K562 (cell line): Measurements from ENCODE around the gene DCDC2. TPM values are rescaled to one million over a fixed set of nuclear protein-coding genes. Genes with fewer than 3 reads are reported as not detected.
"Not testable (repeated sequence)": the region's sequence is repeated elsewhere in the genome, so short reads cannot be mapped to it uniquely, and the experiment has no call there.

Experiments used
- ATF7 ChIP-seq: fragments of 450-650 bp; IDR thresholded peaks from 2 replicates; pipeline ENCODE4 v1.7.1; 2014; ENCODE audit warnings: mild to moderate bottlenecking, moderate library complexity
- CBFA2T3 ChIP-seq: fragments of 450-650 bp; IDR thresholded peaks from 2 replicates; pipeline ENCODE4 v1.6.1; 2017
- ETV1 ChIP-seq: fragments of 450-650 bp; conservative IDR thresholded peaks from 2 replicates; pipeline ENCODE4 v1.6.1; 2016; ENCODE audit warnings: missing genetic modification characterization, control low read depth, low read depth, missing compliant biosample characterization
- HDAC1 ChIP-seq, 2 experiments: fragments of 450-650 bp; IDR thresholded peaks; 2 replicates each; pipeline ENCODE4 v1.6.1; 2016 to 2017; ENCODE audit warnings: inconsistent platforms in 1 of 2, mild to moderate bottlenecking in 1 of 2, moderate library complexity in 1 of 2
- HDAC3 ChIP-seq: fragments of 450-650 bp; IDR thresholded peaks from 2 replicates; pipeline ENCODE4 v1.6.1; 2018; ENCODE audit warnings: borderline replicate concordance, mild to moderate bottlenecking, moderate library complexity; ENCODE audit not compliant: partially characterized antibody
- KDM1A ChIP-seq, 2 experiments: fragments of 450-650 bp; IDR thresholded peaks; 2 replicates each; pipeline ENCODE4 v1.6.1; 2016; ENCODE audit warnings: mild to moderate bottlenecking in 2 of 2
- MAZ ChIP-seq, 2 experiments: fragments of 450-650 bp in 1 of 2; sonication (generic) in 1 of 2; formaldehyde crosslinking; IDR thresholded peaks in 1 of 2; conservative IDR thresholded peaks in 1 of 2; 2 replicates each; pipeline versions ENCODE4 v1.4.0 to v1.5.0; 2020; ENCODE audit warnings: mild to moderate bottlenecking in 1 of 2, missing genetic modification reagents in 1 of 2
- MEIS2 ChIP-seq: fragments of 450-650 bp; IDR thresholded peaks from 2 replicates; pipeline ENCODE4 v1.6.1; 2014; ENCODE audit warnings: mild to moderate bottlenecking; ENCODE audit not compliant: partially characterized antibody
- NCOR1 ChIP-seq: fragments of 450-650 bp; IDR thresholded peaks from 2 replicates; pipeline ENCODE4 v1.6.1; 2016; ENCODE audit warnings: mild to moderate bottlenecking, moderate library complexity
- NR2C1 ChIP-seq, 2 experiments: fragments of 450-650 bp; IDR thresholded peaks; 2 replicates each; pipeline ENCODE4 v1.6.1; 2017; ENCODE audit warnings: mild to moderate bottlenecking in 2 of 2, antibody characterized with exemption in 1 of 2, inconsistent platforms in 1 of 2, missing compliant biosample characterization in 1 of 2, missing genetic modification characterization in 1 of 2
- SMAD4 ChIP-seq: fragments of 250-450 bp; sonication (Bioruptor Pico); conservative IDR thresholded peaks from 2 replicates; pipeline ENCODE4 v1.8.0; 2021; ENCODE audit warnings: inconsistent platforms, mild to moderate bottlenecking, moderate library complexity
- SMARCA4 ChIP-seq: fragments of 450-650 bp; IDR thresholded peaks from 2 replicates; pipeline ENCODE4 v1.6.1; 2016
- SMARCE1 ChIP-seq: fragments of 450-650 bp; IDR thresholded peaks from 2 replicates; pipeline ENCODE4 v1.7.1; 2016; ENCODE audit warnings: mild to moderate bottlenecking
- TCF3 ChIP-seq: sonication (generic); formaldehyde crosslinking; IDR thresholded peaks from 2 replicates; pipeline ENCODE4 v1.4.0; 2020; ENCODE audit warnings: mild to moderate bottlenecking, missing genetic modification reagents
- TCFL5 ChIP-seq: fragments of 250-450 bp; sonication (Bioruptor Pico); conservative IDR thresholded peaks from 2 replicates; pipeline ENCODE4 v1.6.1; 2021; ENCODE audit warnings: mild to moderate bottlenecking, moderate library complexity, matching md5 sums
- ZNF175 ChIP-seq: fragments of 200-800 bp; sonication (Bioruptor generic); IDR thresholded peaks from 2 replicates; pipeline ENCODE4 v1.6.1; 2016; ENCODE audit warnings: low read depth, mild to moderate bottlenecking, missing genetic modification characterization, missing compliant biosample characterization
- ZNF311 ChIP-seq: fragments of 250-450 bp; sonication (Bioruptor Pico); IDR thresholded peaks from 2 replicates; pipeline ENCODE4 v1.4.0; 2020; ENCODE audit warnings: mild to moderate bottlenecking, moderate library complexity
- ZNF395 ChIP-seq: fragments of 200-800 bp; sonication (Bioruptor generic); IDR thresholded peaks from 2 replicates; pipeline ENCODE4 v1.6.1; 2017; ENCODE audit warnings: missing genetic modification characterization, missing compliant biosample characterization
- polyA plus RNA-seq, 8 experiments: library from polyadenylated mRNA; depleted of rRNA in 4 of 8; stranded (reverse) in 5 of 8; unstranded in 3 of 8; fragments of >200 nt; fragmentation: Nextera tagmentation in 2 of 8; fragmentation: Illumina TruSeq in 1 of 8; extraction: Ambion mirVana in 2 of 8; extraction: Trizol in 1 of 8; gene quantifications; 2 replicates each; pipeline versions ENCODE4 v1.2.1 to v1.2.3, GENCODE V29; 2011 to 2014; ENCODE audit warnings: inconsistent platforms in 1 of 8, missing spikeins in 1 of 8
- total RNA-seq, 7 experiments: library from RNA; depleted of rRNA in 6 of 7; stranded (reverse); fragments of >200 nt in 6 of 7; fragmentation: Illumina TruSeq in 2 of 7; extraction: Trizol in 2 of 7; gene quantifications; 2 replicates each; pipeline versions ENCODE4 v1.2.1 to v1.2.3, GENCODE V29; 2011 to 2021; ENCODE audit warnings: low replicate concordance in 1 of 7
- TF ChIP-seq, protein P1 (sequence below): fragments of 450-650 bp; IDR thresholded peaks from 2 replicates; pipeline ENCODE4 v1.6.1; 2017; ENCODE audit warnings: antibody characterized with exemption
- TF ChIP-seq, protein P2 (sequence below): fragments of 450-650 bp; conservative IDR thresholded peaks from 2 replicates; pipeline ENCODE4 v1.6.1; 2016; ENCODE audit warnings: missing genetic modification characterization, low read depth, mild to moderate bottlenecking, missing compliant biosample characterization, moderate library complexity
- TF ChIP-seq, protein P3 (sequence below): fragments of 450-650 bp; IDR thresholded peaks from 2 replicates; pipeline ENCODE4 v1.6.1; 2016

DCDC2 gene
- total and polyA plus RNA-seq, 9 of the 15 experiments (the other 6 are each of a cell fraction or from before 2014, with no cell fraction given): 0.04 TPM; not detected in 8

- TF ChIP-seq HDAC3 (peak; percentile 26), TCF3 (peak; percentile 78), MAZ (CRISPR knock-in tag; conservative IDR thresholded peaks at IDR 0.05 in 1 of 2, IDR thresholded peaks at IDR 0.05 in 1 of 2) (0 out of 4 replicates have a peak, but pooled peaks of 1 of the 2 experiments have one; percentile 13), NCOR1 (peak; percentile 62), SMARCE1 (peak; percentile 60; the same call in 1 of the 2 replicates), HDAC1 (IDR thresholded peaks at IDR 0.05) (peak in 1 of 2 experiments; percentile 80; a peak in 2 of 4 replicates), ZNF395 (CRISPR knock-in tag) (peak; percentile 78; the same call in 1 of the 2 replicates), SMARCA4 (peak; percentile 67), KDM1A (IDR thresholded peaks at IDR 0.05) (peak; percentile 65 to 79), TCFL5 (CRISPR knock-in tag) (0 out of 2 replicates have a peak, but pooled peaks have one; percentile 57), MEIS2 (peak; percentile 72), CBFA2T3 (peak; percentile 87), ZNF311 (CRISPR knock-in tag) (peak; percentile 88), NR2C1 (tag; IDR thresholded peaks at IDR 0.05) (0 out of 2 replicates have a peak, but pooled peaks have one; percentile 59), ETV1 (peak; percentile 60; the same call in 1 of the 2 replicates), ZNF175 (CRISPR knock-in tag) (0 out of 2 replicates have a peak, but pooled peaks have one; percentile 40), ATF7 (0 out of 2 replicates have a peak, but pooled peaks have one; percentile 27), SMAD4 (CRISPR knock-in tag) (peak; percentile 63)
- TF ChIP-seq NR2C1 (IDR thresholded peaks at IDR 0.05): not testable (repeated sequence)
- TF ChIP-seq, protein P1, sequence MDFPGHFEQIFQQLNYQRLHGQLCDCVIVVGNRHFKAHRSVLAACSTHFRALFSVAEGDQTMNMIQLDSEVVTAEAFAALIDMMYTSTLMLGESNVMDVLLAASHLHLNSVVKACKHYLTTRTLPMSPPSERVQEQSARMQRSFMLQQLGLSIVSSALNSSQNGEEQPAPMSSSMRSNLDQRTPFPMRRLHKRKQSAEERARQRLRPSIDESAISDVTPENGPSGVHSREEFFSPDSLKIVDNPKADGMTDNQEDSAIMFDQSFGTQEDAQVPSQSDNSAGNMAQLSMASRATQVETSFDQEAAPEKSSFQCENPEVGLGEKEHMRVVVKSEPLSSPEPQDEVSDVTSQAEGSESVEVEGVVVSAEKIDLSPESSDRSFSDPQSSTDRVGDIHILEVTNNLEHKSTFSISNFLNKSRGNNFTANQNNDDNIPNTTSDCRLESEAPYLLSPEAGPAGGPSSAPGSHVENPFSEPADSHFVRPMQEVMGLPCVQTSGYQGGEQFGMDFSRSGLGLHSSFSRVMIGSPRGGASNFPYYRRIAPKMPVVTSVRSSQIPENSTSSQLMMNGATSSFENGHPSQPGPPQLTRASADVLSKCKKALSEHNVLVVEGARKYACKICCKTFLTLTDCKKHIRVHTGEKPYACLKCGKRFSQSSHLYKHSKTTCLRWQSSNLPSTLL: 0 out of 2 replicates have a peak, but pooled peaks have one; percentile 18
- TF ChIP-seq, protein P2, sequence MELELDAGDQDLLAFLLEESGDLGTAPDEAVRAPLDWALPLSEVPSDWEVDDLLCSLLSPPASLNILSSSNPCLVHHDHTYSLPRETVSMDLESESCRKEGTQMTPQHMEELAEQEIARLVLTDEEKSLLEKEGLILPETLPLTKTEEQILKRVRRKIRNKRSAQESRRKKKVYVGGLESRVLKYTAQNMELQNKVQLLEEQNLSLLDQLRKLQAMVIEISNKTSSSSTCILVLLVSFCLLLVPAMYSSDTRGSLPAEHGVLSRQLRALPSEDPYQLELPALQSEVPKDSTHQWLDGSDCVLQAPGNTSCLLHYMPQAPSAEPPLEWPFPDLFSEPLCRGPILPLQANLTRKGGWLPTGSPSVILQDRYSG (tag): peak; percentile 89; the same call in 1 of the 2 replicates
- TF ChIP-seq, protein P3, sequence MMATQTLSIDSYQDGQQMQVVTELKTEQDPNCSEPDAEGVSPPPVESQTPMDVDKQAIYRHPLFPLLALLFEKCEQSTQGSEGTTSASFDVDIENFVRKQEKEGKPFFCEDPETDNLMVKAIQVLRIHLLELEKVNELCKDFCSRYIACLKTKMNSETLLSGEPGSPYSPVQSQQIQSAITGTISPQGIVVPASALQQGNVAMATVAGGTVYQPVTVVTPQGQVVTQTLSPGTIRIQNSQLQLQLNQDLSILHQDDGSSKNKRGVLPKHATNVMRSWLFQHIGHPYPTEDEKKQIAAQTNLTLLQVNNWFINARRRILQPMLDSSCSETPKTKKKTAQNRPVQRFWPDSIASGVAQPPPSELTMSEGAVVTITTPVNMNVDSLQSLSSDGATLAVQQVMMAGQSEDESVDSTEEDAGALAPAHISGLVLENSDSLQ: peak; percentile 46; the same call in 1 of the 2 replicates
Observed at GRCh38 chr6:24400045-24401039, 42.5 kb upstream of the DCDC2 start (continued).
